ENCODE measurements around the gene TRIM34. TPM values are rescaled to one million over a fixed set of nuclear protein-coding genes. Genes with fewer than 3 reads are reported as not detected.
"Not testable (repeated sequence)": the region's sequence is repeated elsewhere in the genome, so short reads cannot be mapped to it uniquely, and the experiment has no call there.

The TRIM34 gene
- total RNA-seq, 1 donor from 2014 or later, result 4.6 TPM

GRCh38 chr11:5639953-5640352 lies 15.2 kb downstream of the TRIM34 start:
- no peaks in the 10 kb centered on the region for H3K27me3 Mint-ChIP-seq (ENCODE audit: unreplicated experiment)
- no peaks in the 10 kb centered on the region for H3K4me1 Mint-ChIP-seq (ENCODE audit: unreplicated experiment)
- no peak overlapping the region for H3K4me3 Mint-ChIP-seq (ENCODE audit: unreplicated experiment)
- peaks cover 32% of the 10 kb centered on the region for H3K36me3 Mint-ChIP-seq (ENCODE audit: unreplicated experiment)
- TF ChIP-seq, protein P1, sequence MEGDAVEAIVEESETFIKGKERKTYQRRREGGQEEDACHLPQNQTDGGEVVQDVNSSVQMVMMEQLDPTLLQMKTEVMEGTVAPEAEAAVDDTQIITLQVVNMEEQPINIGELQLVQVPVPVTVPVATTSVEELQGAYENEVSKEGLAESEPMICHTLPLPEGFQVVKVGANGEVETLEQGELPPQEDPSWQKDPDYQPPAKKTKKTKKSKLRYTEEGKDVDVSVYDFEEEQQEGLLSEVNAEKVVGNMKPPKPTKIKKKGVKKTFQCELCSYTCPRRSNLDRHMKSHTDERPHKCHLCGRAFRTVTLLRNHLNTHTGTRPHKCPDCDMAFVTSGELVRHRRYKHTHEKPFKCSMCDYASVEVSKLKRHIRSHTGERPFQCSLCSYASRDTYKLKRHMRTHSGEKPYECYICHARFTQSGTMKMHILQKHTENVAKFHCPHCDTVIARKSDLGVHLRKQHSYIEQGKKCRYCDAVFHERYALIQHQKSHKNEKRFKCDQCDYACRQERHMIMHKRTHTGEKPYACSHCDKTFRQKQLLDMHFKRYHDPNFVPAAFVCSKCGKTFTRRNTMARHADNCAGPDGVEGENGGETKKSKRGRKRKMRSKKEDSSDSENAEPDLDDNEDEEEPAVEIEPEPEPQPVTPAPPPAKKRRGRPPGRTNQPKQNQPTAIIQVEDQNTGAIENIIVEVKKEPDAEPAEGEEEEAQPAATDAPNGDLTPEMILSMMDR (IDR thresholded peaks at IDR 0.05), result no peak
- no peak overlapping the region for H3K27ac Mint-ChIP-seq (ENCODE audit: unreplicated experiment)
- H3K9me3 Mint-ChIP-seq (ENCODE audit: unreplicated experiment), result peaks cover 8% of the 10 kb centered on the region
- DNase-seq (ENCODE audit: extremely low spot score, unreplicated experiment), result no peak

DNA sequence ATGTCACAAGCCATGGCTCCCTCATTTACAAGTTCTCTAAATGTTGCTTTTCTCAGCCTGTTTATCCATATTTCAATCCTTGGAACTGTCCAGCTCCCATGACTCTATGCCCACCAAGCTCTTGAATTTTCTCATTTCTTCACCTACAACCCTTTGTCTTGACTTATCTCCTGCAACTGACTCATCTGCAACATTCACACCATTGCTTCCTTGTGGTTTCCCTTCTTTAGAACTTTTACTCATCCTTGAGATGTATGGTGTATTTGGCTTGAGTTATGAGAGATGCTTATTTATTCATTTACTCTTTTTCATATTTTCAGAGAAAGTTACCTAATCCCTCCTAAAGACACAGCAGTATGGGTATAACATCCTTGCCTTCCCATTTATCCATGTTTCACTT lies 18.8 kb downstream of the TRIM34 start:
- Mint-ChIP-seq H3K4me3 (ENCODE audit: unreplicated experiment) (no peak overlapping the region), H3K27ac (ENCODE audit: unreplicated experiment) (no peak overlapping the region), H3K36me3 (ENCODE audit: unreplicated experiment) (peaks cover 32% of the 10 kb centered on the region), H3K4me1 (ENCODE audit: unreplicated experiment) (no peaks in the 10 kb centered on the region), H3K9me3 (ENCODE audit: unreplicated experiment) (peaks cover 8% of the 10 kb centered on the region), H3K27me3 (ENCODE audit: unreplicated experiment) (no peaks in the 10 kb centered on the region)
- no peak for DNase-seq (ENCODE audit: extremely low spot score, unreplicated experiment)
- TF ChIP-seq, protein P1 (IDR thresholded peaks at IDR 0.05), result no peak

- TF ChIP-seq, protein P1 (IDR thresholded peaks at IDR 0.05), result no peak
- Mint-ChIP-seq H3K27ac (ENCODE audit: unreplicated experiment) (no peak overlapping the region), H3K27me3 (ENCODE audit: unreplicated experiment) (no peaks in the 10 kb centered on the region), H3K9me3 (ENCODE audit: unreplicated experiment) (peaks cover 4% of the 10 kb centered on the region), H3K4me1 (ENCODE audit: unreplicated experiment) (no peaks in the 10 kb centered on the region), H3K4me3 (ENCODE audit: unreplicated experiment) (no peak overlapping the region), H3K36me3 (ENCODE audit: unreplicated experiment) (peaks cover 20% of the 10 kb centered on the region)
- no peak for DNase-seq (ENCODE audit: extremely low spot score, unreplicated experiment)
These were observed 21.3 kb downstream of the TRIM34 start for GRCh38 chr11:5646139-5646538.

GRCh38 chr11:5655474-5655873 lies 30.7 kb downstream of the TRIM34 start:
- Mint-ChIP-seq H3K4me3 (ENCODE audit: unreplicated experiment) (no peak overlapping the region), H3K27ac (ENCODE audit: unreplicated experiment) (no peak overlapping the region), H3K9me3 (ENCODE audit: unreplicated experiment) (peaks cover 17% of the 10 kb centered on the region), H3K36me3 (ENCODE audit: unreplicated experiment) (peaks cover 15% of the 10 kb centered on the region), H3K4me1 (ENCODE audit: unreplicated experiment) (no peaks in the 10 kb centered on the region), H3K27me3 (ENCODE audit: unreplicated experiment) (no peaks in the 10 kb centered on the region)
- TF ChIP-seq, protein P1 (IDR thresholded peaks at IDR 0.05), result no peak
- DNase-seq (ENCODE audit: extremely low spot score, unreplicated experiment), result no peak

DNA sequence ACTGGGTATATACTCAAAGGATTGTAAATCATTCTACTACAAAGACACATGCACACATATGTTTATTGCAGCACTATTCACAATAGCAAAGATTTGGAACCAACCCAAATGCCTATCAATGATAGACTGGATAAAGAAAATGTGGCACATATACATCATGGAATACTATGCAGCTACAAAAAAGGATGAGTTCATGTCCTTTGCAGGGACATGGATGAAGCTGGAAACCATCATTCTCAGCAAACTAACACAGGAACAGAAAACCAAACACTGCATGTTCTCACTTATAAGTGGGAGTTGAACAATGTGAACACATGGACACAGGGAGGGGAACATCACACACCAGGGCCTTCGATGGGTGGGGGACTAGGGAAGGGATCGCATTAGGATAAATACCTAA lies 32.2 kb downstream of the TRIM34 start:
- H3K4me1 Mint-ChIP-seq (ENCODE audit: unreplicated experiment); H3K27me3 Mint-ChIP-seq (ENCODE audit: unreplicated experiment); H3K27ac Mint-ChIP-seq (ENCODE audit: unreplicated experiment); DNase-seq (ENCODE audit: extremely low spot score, unreplicated experiment); H3K4me3 Mint-ChIP-seq (ENCODE audit: unreplicated experiment): not testable (repeated sequence)
- peaks cover 17% of the 10 kb centered on the region for H3K36me3 Mint-ChIP-seq (ENCODE audit: unreplicated experiment)
- H3K9me3 Mint-ChIP-seq (ENCODE audit: unreplicated experiment), result peaks cover 16% of the 10 kb centered on the region

GRCh38 chr11:5658318-5658717 lies 33.5 kb downstream of the TRIM34 start:
- Mint-ChIP-seq H3K4me1 (ENCODE audit: unreplicated experiment) (no peaks in the 10 kb centered on the region), H3K36me3 (ENCODE audit: unreplicated experiment) (peaks cover 24% of the 10 kb centered on the region), H3K27ac (ENCODE audit: unreplicated experiment) (no peak overlapping the region), H3K9me3 (ENCODE audit: unreplicated experiment) (peaks cover 16% of the 10 kb centered on the region), H3K27me3 (ENCODE audit: unreplicated experiment) (no peaks in the 10 kb centered on the region), H3K4me3 (ENCODE audit: unreplicated experiment) (no peak overlapping the region)
- DNase-seq (ENCODE audit: extremely low spot score, unreplicated experiment), result no peak
- TF ChIP-seq, protein P1 (IDR thresholded peaks at IDR 0.05), result no peak
